SK-N-MC (cell line): ENCODE results near the gene KCNJ18.
"Not testable (repeated sequence)": the region's sequence is repeated elsewhere in the genome, so short reads cannot be mapped to it uniquely, and the experiment has no call there.

Experiments
- FOXP2 ChIP-seq: optimal IDR thresholded peaks from 2 replicates; pipeline ENCODE3; 2011; ENCODE audit warnings: mild to moderate bottlenecking, moderate library complexity; ENCODE audit not compliant: insufficient read depth; ENCODE audit errors: extremely low read length, control extremely low read depth
- POLR2AphosphoS5 ChIP-seq: IDR thresholded peaks from 2 replicates; pipeline ENCODE4 v1.6.1; 2012; ENCODE audit warnings: mild to moderate bottlenecking, low read depth, low read length, borderline replicate concordance

GRCh38 chr17:21741520-21741919, 49.2 kb downstream of the KCNJ18 start:
- not testable (repeated sequence) for TF ChIP-seq POLR2AphosphoS5, FOXP2
